H1 (cell line): ENCODE results near the gene TARS3. TPM values are rescaled to one million over a fixed set of nuclear protein-coding genes. Genes with fewer than 3 reads are reported as not detected.

Experiments used
- CTCF ChIA-PET: fragments of 300-600 bp; sonication (Branson Sonifier 250); formaldehyde crosslinking; loops from one replicate; lab custom pipeline; 2021; ENCODE audit not compliant: partially characterized antibody; lab: Charles Lee
- POLR2A ChIA-PET: fragments of 300-600 bp; sonication (Branson Sonifier 250); formaldehyde crosslinking; loops from one replicate; lab custom pipeline; 2021; ENCODE audit warnings: inconsistent platforms; ENCODE audit not compliant: partially characterized antibody; lab: Charles Lee
- DNase-seq, 2 experiments: peaks; one replicate each; pipeline versions ENCODE4 v3.0.0 to v3.0.0-alpha.2; 2010 to 2022; ENCODE audit warnings: low spot score in 2 of 2, low read depth in 1 of 2, mixed read lengths in 1 of 2
- FAIRE-seq: peaks from 2 replicates; lab custom pipeline; 2011; peaks lifted over from hg19 to GRCh38; lab: Jason Lieb, UNC
- H2AFZ ChIP-seq: 2 replicates; pipeline ENCODE4 v1.8.1; 2012; ENCODE audit warnings: low read length, inconsistent platforms
- H2AK5ac ChIP-seq: 2 replicates; pipeline ENCODE4 v1.6.1; 2013; ENCODE audit warnings: low read depth, low read length
- H2BK120ac ChIP-seq: replicated peaks from 2 replicates; pipeline ENCODE3; 2013; ENCODE audit warnings: low read depth, low read length, inconsistent platforms
- H2BK12ac ChIP-seq: 2 replicates; pipeline ENCODE4 v1.6.1; 2013; ENCODE audit warnings: low read depth, low read length
- H2BK15ac ChIP-seq: 2 replicates; pipeline ENCODE4 v1.6.1; 2013; ENCODE audit warnings: low read length
- H2BK20ac ChIP-seq: 2 replicates; pipeline ENCODE4 v1.6.1; 2013; ENCODE audit warnings: low read length
- H2BK5ac ChIP-seq: 2 replicates; pipeline ENCODE4 v1.6.1; 2013; ENCODE audit warnings: low read depth, low read length
- H3K14ac ChIP-seq: 2 replicates; pipeline ENCODE4 v1.6.1; 2013; ENCODE audit warnings: inconsistent platforms; ENCODE audit not compliant: insufficient read length
- H3K18ac ChIP-seq: 2 replicates; pipeline ENCODE4 v1.6.1; 2013; ENCODE audit warnings: low read length; ENCODE audit errors: extremely low read depth
- H3K23ac ChIP-seq: 2 replicates; pipeline ENCODE4 v1.6.1; 2013; ENCODE audit warnings: inconsistent platforms; ENCODE audit not compliant: insufficient read length
- H3K23me2 ChIP-seq: 2 replicates; pipeline ENCODE4 v1.6.1; 2013; ENCODE audit warnings: low read depth, low read length
- H3K27ac ChIP-seq: 2 replicates; pipeline ENCODE4 v1.6.1; 2011; ENCODE audit warnings: low read depth, low read length, inconsistent platforms
- H3K27me3 ChIP-seq, 4 experiments: replicated peaks in 1 of 4; 1 replicate in 1 of 4; 2 replicates in 3 of 4; pipeline versions ENCODE4 v1.6.1 to v1.8.1; 2011 to 2013; ENCODE audit warnings: low read length in 3 of 4, mild to moderate bottlenecking in 3 of 4, inconsistent platforms in 2 of 4, mixed read lengths in 2 of 4, moderate library complexity in 1 of 4; ENCODE audit not compliant: control insufficient read depth in 3 of 4, insufficient read depth in 3 of 4; ENCODE audit errors: extremely low read depth in 1 of 4
- H3K36me3 ChIP-seq, 4 experiments: 2 replicates each; pipeline versions ENCODE4 v1.6.1 to v1.8.1; 2011 to 2013; ENCODE audit warnings: mild to moderate bottlenecking in 4 of 4, low read length in 3 of 4, moderate library complexity in 2 of 4, control low read depth in 1 of 4, inconsistent platforms in 1 of 4; ENCODE audit not compliant: insufficient read depth in 4 of 4, control insufficient read depth in 2 of 4
- H3K4ac ChIP-seq: replicated peaks from 2 replicates; pipeline ENCODE3; 2013; ENCODE audit warnings: low read length, low read depth, mixed read lengths, inconsistent platforms; ENCODE audit not compliant: insufficient read length
- H3K4me1 ChIP-seq, 4 experiments: replicated peaks in 1 of 4; 1 replicate in 1 of 4; 2 replicates in 3 of 4; pipeline versions ENCODE4 v1.6.1 to v1.8.1; 2011 to 2013; ENCODE audit warnings: low read length in 3 of 4, inconsistent platforms in 2 of 4, mixed read lengths in 1 of 4; ENCODE audit not compliant: insufficient read depth in 4 of 4, control insufficient read depth in 3 of 4
- H3K4me2 ChIP-seq, 2 experiments: 2 replicates each; pipeline versions ENCODE4 v1.6.1 to v1.8.1; 2011 to 2013; ENCODE audit warnings: low read depth in 2 of 2, low read length in 2 of 2, control low read depth in 1 of 2, inconsistent platforms in 1 of 2, mild to moderate bottlenecking in 1 of 2; ENCODE audit not compliant: insufficient read depth in 1 of 2
- H3K4me3 ChIP-seq, 4 experiments: fragments of 200-600, 300-600 bp in 1 of 4; sonication (generic), shearing (Covaris generic), sonication (Bioruptor Twin) in 1 of 4; 2 replicates each; pipeline versions ENCODE4 v1.5.1 to v1.8.1; 2011 to 2016; ENCODE audit warnings: low read length in 4 of 4, low read depth in 3 of 4, control low read depth in 2 of 4, inconsistent platforms in 2 of 4, mild to moderate bottlenecking in 2 of 4, mixed read lengths in 1 of 4, moderate library complexity in 1 of 4; ENCODE audit not compliant: insufficient read depth in 2 of 4; ENCODE audit errors: extremely low read depth in 1 of 4
- H3K56ac ChIP-seq: replicated peaks from 2 replicates; pipeline ENCODE3; 2013; ENCODE audit warnings: low read depth, mild to moderate bottlenecking, mixed read lengths, low read length, inconsistent platforms; ENCODE audit not compliant: insufficient read length
- H3K79me1 ChIP-seq: 2 replicates; pipeline ENCODE4 v1.6.1; 2013; ENCODE audit warnings: low read depth, low read length, control low read depth
- H3K79me2 ChIP-seq, 2 experiments: 2 replicates each; pipeline versions ENCODE4 v1.6.1 to v1.8.1; 2012 to 2013; ENCODE audit warnings: low read length in 2 of 2, mild to moderate bottlenecking in 2 of 2, inconsistent platforms in 1 of 2; ENCODE audit not compliant: insufficient read depth in 2 of 2, control insufficient read depth in 1 of 2
- H3K9ac ChIP-seq, 4 experiments: replicated peaks in 1 of 4; 1 replicate in 1 of 4; 2 replicates in 3 of 4; pipeline versions ENCODE4 v1.6.1 to v1.8.1; 2011 to 2013; ENCODE audit warnings: low read depth in 3 of 4, low read length in 3 of 4, control low read depth in 2 of 4, mild to moderate bottlenecking in 2 of 4, moderate library complexity in 2 of 4, inconsistent platforms in 1 of 4; ENCODE audit errors: extremely low read depth in 1 of 4
- H3K9me3 ChIP-seq, 2 experiments: 2 replicates each; pipeline versions ENCODE4 v1.6.1 to v1.8.1; 2012 to 2013; ENCODE audit warnings: mild to moderate bottlenecking in 2 of 2, moderate library complexity in 2 of 2, control low read depth in 1 of 2, inconsistent platforms in 1 of 2, low read depth in 1 of 2, low read length in 1 of 2, mixed read lengths in 1 of 2; ENCODE audit not compliant: insufficient read depth in 2 of 2
- H4K20me1 ChIP-seq, 2 experiments: replicated peaks in 1 of 2; 2 replicates each; pipeline versions ENCODE3 to v1.8.1; 2011 to 2013; ENCODE audit warnings: inconsistent platforms in 2 of 2, low read length in 2 of 2, mild to moderate bottlenecking in 1 of 2; ENCODE audit not compliant: insufficient read depth in 2 of 2, control insufficient read depth in 1 of 2
- H4K5ac ChIP-seq: 2 replicates; pipeline ENCODE4 v1.6.1; 2013; ENCODE audit warnings: low read length, low read depth, mixed read lengths, inconsistent platforms; ENCODE audit not compliant: insufficient read length
- H4K8ac ChIP-seq: 2 replicates; pipeline ENCODE4 v1.8.0; 2013; ENCODE audit warnings: mild to moderate bottlenecking, moderate library complexity, low read length, inconsistent platforms; ENCODE audit not compliant: insufficient read depth; ENCODE audit errors: extremely low read depth
- H4K91ac ChIP-seq: replicated peaks from 2 replicates; pipeline ENCODE3; 2013; ENCODE audit warnings: low read length, mixed read lengths, inconsistent platforms; ENCODE audit not compliant: insufficient read length
- CHD2 ChIP-seq: IDR thresholded peaks from 2 replicates; pipeline ENCODE4 v1.6.1; 2012; ENCODE audit warnings: low read length, improper control_type of control experiment
- CTBP2 ChIP-seq: IDR thresholded peaks from 2 replicates; pipeline ENCODE4 v1.7.0; 2011; ENCODE audit warnings: borderline replicate concordance, mild to moderate bottlenecking, moderate library complexity, mixed read lengths, low read length; ENCODE audit not compliant: insufficient read depth, insufficient read length
- GTF2F1 ChIP-seq: IDR thresholded peaks from 2 replicates; pipeline ENCODE4 v1.6.1; 2012; ENCODE audit warnings: low read depth, low read length, improper control_type of control experiment, borderline replicate concordance
- HDAC6 ChIP-seq: IDR thresholded peaks from one replicate; pipeline ENCODE4 v1.7.1; 2012; ENCODE audit warnings: low read depth, mild to moderate bottlenecking, inconsistent platforms, low read length, moderate library complexity
- NANOG ChIP-seq: IDR thresholded peaks from 2 replicates; pipeline ENCODE4 v1.6.1; 2011; ENCODE audit warnings: low read length, low read depth, mild to moderate bottlenecking, inconsistent platforms; ENCODE audit not compliant: insufficient read depth, poor library complexity, severe bottlenecking
- RAD21 ChIP-seq, 2 experiments: IDR thresholded peaks in 1 of 2; conservative IDR thresholded peaks in 1 of 2; 2 replicates each; pipeline ENCODE4 v1.6.1; 2011; ENCODE audit warnings: low read depth in 2 of 2, low read length in 2 of 2, improper control_type of control experiment in 1 of 2, inconsistent platforms in 1 of 2, mild to moderate bottlenecking in 1 of 2, moderate library complexity in 1 of 2
- RNF2 ChIP-seq: fragments of 200-900, 300-1000 bp; sonication (generic); IDR thresholded peaks from 2 replicates; pipeline ENCODE4 v1.7.1; 2016; ENCODE audit warnings: borderline replicate concordance, low read depth, mild to moderate bottlenecking, antibody characterized with exemption, low read length; ENCODE audit not compliant: poor library complexity, severe bottlenecking; ENCODE audit errors: missing control alignments
- SAP30 ChIP-seq: fragments of 300-600 bp; sonication (generic); IDR thresholded peaks from 2 replicates; pipeline ENCODE4 v1.7.1; 2012; ENCODE audit warnings: low read length, moderate library complexity, mild to moderate bottlenecking, inconsistent platforms; ENCODE audit not compliant: insufficient read depth, insufficient replicate concordance
- SIX5 ChIP-seq: IDR thresholded peaks from 2 replicates; pipeline ENCODE4 v1.6.1; 2011; ENCODE audit warnings: mild to moderate bottlenecking, low read depth, low read length
- SP4 ChIP-seq: IDR thresholded peaks from 2 replicates; pipeline ENCODE4 v1.6.1; 2012; ENCODE audit warnings: low read length, inconsistent platforms
- WGBS, 2 experiments: shearing (Covaris generic) in 1 of 2; methylation state at CpG; one replicate each; pipeline versions ENCODE4 v1.1.6 to v1.1.7; 2013 to 2015; ENCODE audit warnings: low lambda C conversion rate in 2 of 2, mixed read lengths in 2 of 2, inconsistent platforms in 1 of 2, low coverage in 1 of 2, missing lambda C conversion rate in 1 of 2; ENCODE audit not compliant: insufficient replicate concordance in 2 of 2, insufficient coverage in 1 of 2, insufficient read length in 1 of 2; ENCODE audit errors: extremely low coverage in 1 of 2, missing lambda C conversion rate in 1 of 2; 5-methylcytosine and 5-hydroxymethylcytosine counted together
- polyA plus RNA-seq, 7 experiments: library from polyadenylated mRNA; depleted of rRNA in 3 of 7; stranded (reverse) in 5 of 7; unstranded in 2 of 7; fragments of >200 nt in 5 of 7; fragments of 200-250 nt in 2 of 7; gene quantifications; 1 replicate in 5 of 7; 2 replicates in 1 of 7; 4 replicates in 1 of 7; pipeline versions ENCODE4 v1.2.1 to v1.2.3, GENCODE V29; 2011 to 2013; ENCODE audit warnings: missing spikeins in 2 of 7, mixed read lengths in 2 of 7
- total RNA-seq: library from RNA; stranded (reverse); fragmentation: NEBNext Ultra II Directional; extraction: Animal tissue kit (Norgen Biotek cat#: 25700); gene quantifications from 2 replicates; pipeline ENCODE4 v1.2.1, GENCODE V29; 2021
- TF ChIP-seq, protein P1 (sequence below), 3 experiments: IDR thresholded peaks; 1 replicate in 2 of 3; 2 replicates in 1 of 3; pipeline versions ENCODE4 v1.5.1 to v1.6.1; 2011; ENCODE audit warnings: low read length in 3 of 3, mild to moderate bottlenecking in 3 of 3, inconsistent platforms in 2 of 3, low read depth in 1 of 3, moderate library complexity in 1 of 3; ENCODE audit not compliant: insufficient read depth in 1 of 3; ENCODE audit errors: control extremely low read depth in 1 of 3

The TARS3 gene
- total and polyA plus RNA-seq, 2 of the 8 experiments (the other 6 are each of a cell fraction or from before 2014, with no cell fraction given), result 2.1 to 13.9 TPM

DNA sequence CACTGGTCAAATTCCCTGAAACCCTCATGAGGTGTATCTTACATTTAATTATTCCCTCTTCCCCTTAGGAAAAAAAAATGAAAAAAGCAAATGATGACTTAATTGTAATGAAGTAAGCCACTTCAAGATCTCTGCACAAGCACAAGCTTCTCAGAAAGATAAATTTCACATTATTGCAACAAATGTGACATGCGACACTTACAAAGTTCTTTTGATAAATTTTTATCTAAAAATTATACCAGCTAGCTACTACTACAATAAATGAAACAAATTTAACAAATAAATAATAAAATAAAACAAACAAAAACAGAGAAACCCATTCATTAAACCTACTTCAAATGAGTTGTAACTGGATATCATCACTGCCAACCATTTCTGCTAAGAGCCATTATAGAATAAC lies 62.1 kb downstream of the TARS3 start:
- Histone ChIP-seq H3K18ac (no peak overlapping the region), H3K27ac (no peak overlapping the region), H4K91ac (no peak overlapping the region), H3K4me2 (no peak overlapping the region), H2BK12ac (no peak overlapping the region), H3K9me3 (no peaks in the 10 kb centered on the region), H2BK120ac (no peak overlapping the region), H3K27me3 (no peaks in the 10 kb centered on the region), H3K23ac (no peak overlapping the region), H3K9ac (no peak overlapping the region), H2BK15ac (no peak overlapping the region), H3K14ac (no peak overlapping the region), H2AK5ac (no peak overlapping the region), H2BK5ac (no peak overlapping the region), H2AFZ (no peak overlapping the region), H3K36me3 (no peaks in the 10 kb centered on the region), H3K4ac (no peak overlapping the region), H3K4me3 (no peak overlapping the region), H4K20me1 (no peaks in the 10 kb centered on the region), H3K79me1 (no peaks in the 10 kb centered on the region), H3K79me2 (no peaks in the 10 kb centered on the region), H3K4me1 (no peaks in the 10 kb centered on the region), H3K23me2 (no peaks in the 10 kb centered on the region), H4K8ac (no peak overlapping the region), H3K56ac (no peak overlapping the region), H4K5ac (no peak overlapping the region), H2BK20ac (no peak overlapping the region)
- DNase-seq (no peak), FAIRE-seq (no peak)
- 89% methylated on average over 1 of the region's 1 CpG; no CpG with 5 or more reads in 1 of the 2 experiments for whole genome bisulfite sequencing, 2 experiments
- POLR2A ChIA-PET, result no interaction called here
- CTCF ChIA-PET, result interaction anchor here (1.3 kb wide), 1 partner anchor 11 kb away, joined by 3 read pairs; no protein-coding TSS in a partner anchor
- TF ChIP-seq GTF2F1 (no peak), HDAC6 (no peak), SAP30 (no peak), SP4 (no peak), RAD21 (IDR thresholded peaks at IDR 0.05 in 1 of 2, conservative IDR thresholded peaks at IDR 0.05 in 1 of 2; ENCODE audit: low read depth in 2 of 2, low read length in 2 of 2) (no peak), RNF2 (no peak), CTBP2 (no peak), NANOG (no peak), CHD2 (no peak), SIX5 (no peak)
- TF ChIP-seq, protein P1, sequence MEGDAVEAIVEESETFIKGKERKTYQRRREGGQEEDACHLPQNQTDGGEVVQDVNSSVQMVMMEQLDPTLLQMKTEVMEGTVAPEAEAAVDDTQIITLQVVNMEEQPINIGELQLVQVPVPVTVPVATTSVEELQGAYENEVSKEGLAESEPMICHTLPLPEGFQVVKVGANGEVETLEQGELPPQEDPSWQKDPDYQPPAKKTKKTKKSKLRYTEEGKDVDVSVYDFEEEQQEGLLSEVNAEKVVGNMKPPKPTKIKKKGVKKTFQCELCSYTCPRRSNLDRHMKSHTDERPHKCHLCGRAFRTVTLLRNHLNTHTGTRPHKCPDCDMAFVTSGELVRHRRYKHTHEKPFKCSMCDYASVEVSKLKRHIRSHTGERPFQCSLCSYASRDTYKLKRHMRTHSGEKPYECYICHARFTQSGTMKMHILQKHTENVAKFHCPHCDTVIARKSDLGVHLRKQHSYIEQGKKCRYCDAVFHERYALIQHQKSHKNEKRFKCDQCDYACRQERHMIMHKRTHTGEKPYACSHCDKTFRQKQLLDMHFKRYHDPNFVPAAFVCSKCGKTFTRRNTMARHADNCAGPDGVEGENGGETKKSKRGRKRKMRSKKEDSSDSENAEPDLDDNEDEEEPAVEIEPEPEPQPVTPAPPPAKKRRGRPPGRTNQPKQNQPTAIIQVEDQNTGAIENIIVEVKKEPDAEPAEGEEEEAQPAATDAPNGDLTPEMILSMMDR (IDR thresholded peaks at IDR 0.05; ENCODE audit: control extremely low read depth in 1 of 3, insufficient read depth in 1 of 3, low read depth in 1 of 3, low read length in 3 of 3), result no peak
